ENCODE data around the gene OLFML1. TPM values are rescaled to one million over a fixed set of nuclear protein-coding genes. Genes with fewer than 3 reads are reported as not detected.

The OLFML1 gene
- total RNA-seq, 1 experiment from 2014 or later, result not detected

GRCh38 chr11:7471071-7471470 is 14.2 kb upstream of the OLFML1 start:
- POLR2A ChIA-PET, result no interaction called here

GRCh38 chr11:7473717-7474116 is 11.6 kb upstream of the OLFML1 start:
- ChIA-PET CTCF (interaction anchor here (1.1 kb wide), 1 partner anchor 97 kb away, joined by 3 read pairs; no protein-coding TSS in a partner anchor), POLR2A (no interaction called here)
- no peak overlapping the region for H3K4me3 Mint-ChIP-seq

More at GRCh38 chr11:7471071-7471470, 14.2 kb upstream of the OLFML1 start:
- TF ChIP-seq ZNF219 (CRISPR knock-in tag; IDR thresholded peaks at IDR 0.05; ENCODE audit: borderline replicate concordance), result no peak
- TF ChIP-seq FOXP1 (CRISPR knock-in tag; IDR thresholded peaks at IDR 0.05; ENCODE audit: borderline replicate concordance), result no peak
- TF ChIP-seq, protein P1, sequence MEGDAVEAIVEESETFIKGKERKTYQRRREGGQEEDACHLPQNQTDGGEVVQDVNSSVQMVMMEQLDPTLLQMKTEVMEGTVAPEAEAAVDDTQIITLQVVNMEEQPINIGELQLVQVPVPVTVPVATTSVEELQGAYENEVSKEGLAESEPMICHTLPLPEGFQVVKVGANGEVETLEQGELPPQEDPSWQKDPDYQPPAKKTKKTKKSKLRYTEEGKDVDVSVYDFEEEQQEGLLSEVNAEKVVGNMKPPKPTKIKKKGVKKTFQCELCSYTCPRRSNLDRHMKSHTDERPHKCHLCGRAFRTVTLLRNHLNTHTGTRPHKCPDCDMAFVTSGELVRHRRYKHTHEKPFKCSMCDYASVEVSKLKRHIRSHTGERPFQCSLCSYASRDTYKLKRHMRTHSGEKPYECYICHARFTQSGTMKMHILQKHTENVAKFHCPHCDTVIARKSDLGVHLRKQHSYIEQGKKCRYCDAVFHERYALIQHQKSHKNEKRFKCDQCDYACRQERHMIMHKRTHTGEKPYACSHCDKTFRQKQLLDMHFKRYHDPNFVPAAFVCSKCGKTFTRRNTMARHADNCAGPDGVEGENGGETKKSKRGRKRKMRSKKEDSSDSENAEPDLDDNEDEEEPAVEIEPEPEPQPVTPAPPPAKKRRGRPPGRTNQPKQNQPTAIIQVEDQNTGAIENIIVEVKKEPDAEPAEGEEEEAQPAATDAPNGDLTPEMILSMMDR (IDR thresholded peaks at IDR 0.05), result no peak
- no peak for TF ChIP-seq FOXK1 (CRISPR knock-in tag; IDR thresholded peaks at IDR 0.05)
- TF ChIP-seq NFYB (CRISPR knock-in tag; conservative IDR thresholded peaks at IDR 0.05; ENCODE audit: low read depth), result no peak
- TF ChIP-seq NR3C1 (CRISPR knock-in tag; conservative IDR thresholded peaks at IDR 0.05; ENCODE audit: low read depth), result no peak
- no peak for TF ChIP-seq JAZF1 (CRISPR knock-in tag; IDR thresholded peaks at IDR 0.05)
- TF ChIP-seq SP1 (CRISPR knock-in tag; conservative IDR thresholded peaks at IDR 0.05), result no peak
- TF ChIP-seq SMAD4 (CRISPR knock-in tag; IDR thresholded peaks at IDR 0.05), result no peak
- no peak for TF ChIP-seq ZNF263 (CRISPR knock-in tag; IDR thresholded peaks at IDR 0.05; ENCODE audit: low read depth)
- no peak for TF ChIP-seq GTF2I (CRISPR knock-in tag; conservative IDR thresholded peaks at IDR 0.05)
- no peak for TF ChIP-seq NFE2L1 (CRISPR knock-in tag; IDR thresholded peaks at IDR 0.05)
- no peak for TF ChIP-seq NR1H2 (CRISPR knock-in tag; IDR thresholded peaks at IDR 0.05)
- TF ChIP-seq ZNF121 (CRISPR knock-in tag; IDR thresholded peaks at IDR 0.05), result no peak
- no peak for TF ChIP-seq MLX (CRISPR knock-in tag; IDR thresholded peaks at IDR 0.05)
- TF ChIP-seq, protein P2, sequence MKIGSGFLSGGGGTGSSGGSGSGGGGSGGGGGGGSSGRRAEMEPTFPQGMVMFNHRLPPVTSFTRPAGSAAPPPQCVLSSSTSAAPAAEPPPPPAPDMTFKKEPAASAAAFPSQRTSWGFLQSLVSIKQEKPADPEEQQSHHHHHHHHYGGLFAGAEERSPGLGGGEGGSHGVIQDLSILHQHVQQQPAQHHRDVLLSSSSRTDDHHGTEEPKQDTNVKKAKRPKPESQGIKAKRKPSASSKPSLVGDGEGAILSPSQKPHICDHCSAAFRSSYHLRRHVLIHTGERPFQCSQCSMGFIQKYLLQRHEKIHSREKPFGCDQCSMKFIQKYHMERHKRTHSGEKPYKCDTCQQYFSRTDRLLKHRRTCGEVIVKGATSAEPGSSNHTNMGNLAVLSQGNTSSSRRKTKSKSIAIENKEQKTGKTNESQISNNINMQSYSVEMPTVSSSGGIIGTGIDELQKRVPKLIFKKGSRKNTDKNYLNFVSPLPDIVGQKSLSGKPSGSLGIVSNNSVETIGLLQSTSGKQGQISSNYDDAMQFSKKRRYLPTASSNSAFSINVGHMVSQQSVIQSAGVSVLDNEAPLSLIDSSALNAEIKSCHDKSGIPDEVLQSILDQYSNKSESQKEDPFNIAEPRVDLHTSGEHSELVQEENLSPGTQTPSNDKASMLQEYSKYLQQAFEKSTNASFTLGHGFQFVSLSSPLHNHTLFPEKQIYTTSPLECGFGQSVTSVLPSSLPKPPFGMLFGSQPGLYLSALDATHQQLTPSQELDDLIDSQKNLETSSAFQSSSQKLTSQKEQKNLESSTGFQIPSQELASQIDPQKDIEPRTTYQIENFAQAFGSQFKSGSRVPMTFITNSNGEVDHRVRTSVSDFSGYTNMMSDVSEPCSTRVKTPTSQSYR (CRISPR knock-in tag; IDR thresholded peaks at IDR 0.05), result no peak
- no peak for TF ChIP-seq ZNF317 (CRISPR knock-in tag; IDR thresholded peaks at IDR 0.05; ENCODE audit: borderline replicate concordance, low read depth)
- TF ChIP-seq CREM (CRISPR knock-in tag; IDR thresholded peaks at IDR 0.05), result no peak
- no peak for TF ChIP-seq TCF7 (CRISPR knock-in tag; IDR thresholded peaks at IDR 0.05; ENCODE audit: low read depth)
- Mint-ChIP-seq H3K36me3 (no peaks in the 10 kb centered on the region), H3K27me3 (ENCODE audit: low read depth) (no peaks in the 10 kb centered on the region; the same call in 1 of the 2 replicates), H3K4me1 (no peaks in the 10 kb centered on the region), H3K27ac (no peak overlapping the region), H3K4me3 (no peak overlapping the region), H3K9me3 (no peaks in the 10 kb centered on the region)
- CTCF ChIA-PET, result interaction anchor here (0.7 kb wide), 1 partner anchor 27 kb away, joined by 4 read pairs; no protein-coding TSS in a partner anchor
- DNase-seq (ENCODE audit: low spot score) (no peak), ATAC-seq (no peak)

More at GRCh38 chr11:7473717-7474116, 11.6 kb upstream of the OLFML1 start:
- no peak overlapping the region for H3K27ac Mint-ChIP-seq
- TF ChIP-seq FOXP1 (CRISPR knock-in tag; IDR thresholded peaks at IDR 0.05; ENCODE audit: borderline replicate concordance) (no peak), FOXJ3 (CRISPR knock-in tag; IDR thresholded peaks at IDR 0.05; ENCODE audit: borderline replicate concordance) (no peak), NR2C2 (CRISPR knock-in tag; IDR thresholded peaks at IDR 0.05) (no peak), MXD4 (CRISPR knock-in tag; IDR thresholded peaks at IDR 0.05; ENCODE audit: borderline replicate concordance) (no peak), CREM (CRISPR knock-in tag; IDR thresholded peaks at IDR 0.05) (no peak), E2F5 (CRISPR knock-in tag; IDR thresholded peaks at IDR 0.05) (no peak), FOXK1 (CRISPR knock-in tag; IDR thresholded peaks at IDR 0.05) (no peak)
- TF ChIP-seq, protein P3, sequence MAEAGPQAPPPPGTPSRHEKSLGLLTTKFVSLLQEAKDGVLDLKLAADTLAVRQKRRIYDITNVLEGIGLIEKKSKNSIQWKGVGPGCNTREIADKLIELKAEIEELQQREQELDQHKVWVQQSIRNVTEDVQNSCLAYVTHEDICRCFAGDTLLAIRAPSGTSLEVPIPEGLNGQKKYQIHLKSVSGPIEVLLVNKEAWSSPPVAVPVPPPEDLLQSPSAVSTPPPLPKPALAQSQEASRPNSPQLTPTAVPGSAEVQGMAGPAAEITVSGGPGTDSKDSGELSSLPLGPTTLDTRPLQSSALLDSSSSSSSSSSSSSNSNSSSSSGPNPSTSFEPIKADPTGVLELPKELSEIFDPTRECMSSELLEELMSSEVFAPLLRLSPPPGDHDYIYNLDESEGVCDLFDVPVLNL (CRISPR knock-in tag; IDR thresholded peaks at IDR 0.05; ENCODE audit: borderline replicate concordance, low read depth), result no peak
- TF ChIP-seq, protein P1 (IDR thresholded peaks at IDR 0.05), result no peak
- H3K36me3 Mint-ChIP-seq, result no peaks in the 10 kb centered on the region
- H3K4me1 Mint-ChIP-seq, result no peaks in the 10 kb centered on the region
- ATAC-seq (no peak), DNase-seq (ENCODE audit: low spot score) (no peak)
- no peaks in the 10 kb centered on the region for H3K9me3 Mint-ChIP-seq
- no peaks in the 10 kb centered on the region; the same call in 1 of the 2 replicates for H3K27me3 Mint-ChIP-seq (ENCODE audit: low read depth)
